CD4-positive, alpha-beta T cell (primary cell): ENCODE data around the gene ZNF736. TPM values are rescaled to one million over a fixed set of nuclear protein-coding genes. Genes with fewer than 3 reads are reported as not detected.
"Not testable (repeated sequence)": the region's sequence is repeated elsewhere in the genome, so short reads cannot be mapped to it uniquely, and the experiment has no call there.

Experiments used
- ATAC-seq: fragments of 200-7000 bp; cut with Tn5 transposase; one replicate; pipeline ENCODE4 v1.10.0; 2022; ENCODE audit warnings: mild to moderate bottlenecking; ENCODE audit not compliant: poor library complexity
- CTCF ChIA-PET: fragments of 350-600 bp; sonication (Branson Sonifier 250); formaldehyde crosslinking; loops from one replicate; lab custom pipeline; 2021; ENCODE audit warnings: antibody characterized with exemption, inconsistent platforms; lab: Charles Lee
- POLR2A ChIA-PET: fragments of 350-600 bp; sonication (Branson Sonifier 250); formaldehyde crosslinking; loops from one replicate; lab custom pipeline; 2021; ENCODE audit warnings: antibody characterized with exemption, inconsistent platforms; lab: Charles Lee
- DNase-seq, 14 experiments: peaks; one replicate each; pipeline ENCODE4 v3.0.0-alpha.2; 2013 to 2020; ENCODE audit warnings: mixed read lengths in 2 of 14
- H3K27ac ChIP-seq, 2 donors: one replicate each; pipeline versions ENCODE4 v1.5.1 to v1.7.0; 2013; ENCODE audit warnings: low read length in 2 of 2, low read depth in 1 of 2, mild to moderate bottlenecking in 1 of 2
- H3K27me3 ChIP-seq, 2 experiments: 1 replicate in 1 of 2; 2 replicates in 1 of 2; pipeline versions ENCODE4 v1.6.1 to v1.7.0; 2013; ENCODE audit warnings: low read length in 2 of 2, control low read depth in 1 of 2, mild to moderate bottlenecking in 1 of 2, moderate library complexity in 1 of 2; ENCODE audit not compliant: insufficient read depth in 2 of 2, control insufficient read depth in 1 of 2
- H3K36me3 ChIP-seq: one replicate; pipeline ENCODE4 v1.6.1; 2013; ENCODE audit warnings: low read length, control low read depth; ENCODE audit not compliant: insufficient read depth
- H3K4me1 ChIP-seq: one replicate; pipeline ENCODE4 v1.6.1; 2013; ENCODE audit warnings: low read length, control low read depth; ENCODE audit not compliant: insufficient read depth
- H3K4me3 ChIP-seq: one replicate; pipeline ENCODE4 v1.5.1; 2013; ENCODE audit warnings: mild to moderate bottlenecking, low read length, moderate library complexity
- H3K9me3 ChIP-seq, 2 experiments: 1 replicate in 1 of 2; 2 replicates in 1 of 2; pipeline versions ENCODE4 v1.6.1 to v1.7.0; 2013; ENCODE audit warnings: low read length in 2 of 2, mild to moderate bottlenecking in 2 of 2, control low read depth in 1 of 2, moderate library complexity in 1 of 2; ENCODE audit not compliant: control insufficient read depth in 1 of 2, insufficient read depth in 1 of 2
- H3K27ac Mint-ChIP-seq: one replicate; pipeline ENCODE4 v1.8.0; 2020; ENCODE audit warnings: mixed read lengths
- H3K27me3 Mint-ChIP-seq: one replicate; pipeline ENCODE4 v1.8.0; 2021; ENCODE audit warnings: mixed read lengths
- H3K36me3 Mint-ChIP-seq: one replicate; pipeline ENCODE4 v1.8.0; 2021; ENCODE audit warnings: low read depth, mixed read lengths
- H3K4me1 Mint-ChIP-seq: one replicate; pipeline ENCODE4 v1.8.0; 2021; ENCODE audit warnings: low read depth, mixed read lengths
- H3K4me3 Mint-ChIP-seq: one replicate; pipeline ENCODE4 v1.8.0; 2020; ENCODE audit warnings: mild to moderate bottlenecking, mixed read lengths
- H3K9me3 Mint-ChIP-seq: one replicate; pipeline ENCODE4 v1.8.0; 2020; ENCODE audit warnings: mixed read lengths
- CTCF ChIP-seq: fragments of 200-600 bp; IDR thresholded peaks from one replicate; pipeline ENCODE4 v1.8.0; 2022; ENCODE audit warnings: antibody characterized with exemption, mild to moderate bottlenecking
- intact Hi-C, 2 experiments: fragments of 100-400 bp; cut with DNase I in 1 of 2; cut with micrococcal nuclease in 1 of 2; formaldehyde crosslinking; loops; one replicate each; pipeline versions ENCODE4 v1.15.1 to v1.9.0; 2023 to 2025; cut with DNase I, micrococcal nuclease
- total RNA-seq, 174 experiments: library from RNA in 2 of 174; stranded (reverse) in 2 of 174; gene quantifications; one replicate each; pipeline ENCODE4 v1.2.3 and lab custom pipeline; 2021 to 2026

The ZNF736 gene
- total RNA-seq, 2 experiments from 2014 or later: 29.9 to 30.8 TPM

- TF ChIP-seq CTCF: no peak
- H3K27ac Mint-ChIP-seq: no peak overlapping the region
- H3K36me3 Mint-ChIP-seq: no peaks in the 10 kb centered on the region
- H3K9me3 Mint-ChIP-seq: peaks cover 2% of the 10 kb centered on the region
- Histone ChIP-seq H3K4me1 (no peaks in the 10 kb centered on the region), H3K9me3 (no peaks in the 10 kb centered on the region), H3K27ac (no peak overlapping the region), H3K4me3 (no peak overlapping the region), H3K27me3 (no peaks in the 10 kb centered on the region), H3K36me3 (no peaks in the 10 kb centered on the region)
- ChIA-PET CTCF (no interaction called here), POLR2A (no interaction called here)
- H3K27me3 Mint-ChIP-seq: no peaks in the 10 kb centered on the region
- no peaks in the 10 kb centered on the region for H3K4me1 Mint-ChIP-seq
- H3K4me3 Mint-ChIP-seq: no peak overlapping the region
- DNase-seq: no peak
- intact Hi-C loops: no loop called here
- ATAC-seq: no peak
These were observed 18.9 kb upstream of the ZNF736 start for GRCh38 chr7:64294701-64295420.

GRCh38 chr7:64297418-64297817 lies 16.3 kb upstream of the ZNF736 start:
- DNase-seq, H3K4me1 Mint-ChIP-seq, POLR2A ChIA-PET, H3K27me3 Mint-ChIP-seq, H3K4me3 Mint-ChIP-seq, H3K4me1 ChIP-seq, H3K36me3 Mint-ChIP-seq, H3K9me3 ChIP-seq, H3K27ac Mint-ChIP-seq, H3K9me3 Mint-ChIP-seq, H3K27me3 ChIP-seq, H3K36me3 ChIP-seq, H3K4me3 ChIP-seq, ATAC-seq, CTCF ChIA-PET, intact Hi-C loops, H3K27ac ChIP-seq: not testable (repeated sequence)

- DNase-seq (no peak), ATAC-seq (no peak)
- peaks cover 0 to 2% of the 10 kb centered on the region in 2 experiments for H3K27me3 ChIP-seq
- no peak overlapping the region for H3K27ac ChIP-seq
- no peaks in the 10 kb centered on the region for H3K36me3 ChIP-seq
- H3K4me3 ChIP-seq: no peak overlapping the region
- H3K27me3 Mint-ChIP-seq: no peaks in the 10 kb centered on the region
- peaks cover 2% of the 10 kb centered on the region for H3K4me1 Mint-ChIP-seq
- intact Hi-C loops: loop anchor here in 1 of 2 experiments (10.0 kb wide), 1 partner anchor 1684 kb away; the partner anchor contains the start of gene GUSB
- POLR2A ChIA-PET: no interaction called here
- no peaks in the 10 kb centered on the region for H3K36me3 Mint-ChIP-seq
- no peaks in the 10 kb centered on the region for H3K9me3 ChIP-seq
- TF ChIP-seq CTCF: no peak
- no peaks in the 10 kb centered on the region for H3K4me1 ChIP-seq
- peaks cover 2% of the 10 kb centered on the region for H3K9me3 Mint-ChIP-seq
- CTCF ChIA-PET: no interaction called here
- no peak overlapping the region for H3K4me3 Mint-ChIP-seq
- H3K27ac Mint-ChIP-seq: no peak overlapping the region
These were observed 12.9 kb upstream of the ZNF736 start for GRCh38 chr7:64300641-64301405.
